Activated naive CD4-positive, alpha-beta T cell treated with anti-CD3 and anti-CD28 coated beads, Interleukin-2, amount 10 ng/mL, durations not matched to agents 7 days and 5 days (primary cell): Measurements from ENCODE around the gene CEACAM1.
"Not testable (repeated sequence)": the region's sequence is repeated elsewhere in the genome, so short reads cannot be mapped to it uniquely, and the experiment has no call there.

ENCODE experiments used
- CTCF ChIA-PET: fragments of 350-600 bp; sonication (Branson Sonifier 250); formaldehyde crosslinking; loops from one replicate; lab custom pipeline; 2021; ENCODE audit warnings: antibody characterized with exemption; lab: Charles Lee
- DNase-seq: peaks from one replicate; pipeline ENCODE4 v3.0.0-alpha.2; 2020
- H3K27ac Mint-ChIP-seq: one replicate; pipeline ENCODE4 v1.8.0; 2021; ENCODE audit warnings: mild to moderate bottlenecking, moderate library complexity, mixed read lengths
- H3K27me3 Mint-ChIP-seq: one replicate; pipeline ENCODE4 v1.8.0; 2021; ENCODE audit warnings: mild to moderate bottlenecking, mixed read lengths
- H3K36me3 Mint-ChIP-seq: one replicate; pipeline ENCODE4 v1.8.0; 2021; ENCODE audit warnings: mixed read lengths
- H3K4me1 Mint-ChIP-seq: one replicate; pipeline ENCODE4 v1.8.0; 2021; ENCODE audit warnings: mixed read lengths
- H3K4me3 Mint-ChIP-seq: one replicate; pipeline ENCODE4 v1.8.0; 2021; ENCODE audit warnings: mild to moderate bottlenecking, moderate library complexity, mixed read lengths
- H3K9me3 Mint-ChIP-seq: one replicate; pipeline ENCODE4 v1.8.0; 2021; ENCODE audit warnings: mixed read lengths

The CEACAM1 gene

DNA sequence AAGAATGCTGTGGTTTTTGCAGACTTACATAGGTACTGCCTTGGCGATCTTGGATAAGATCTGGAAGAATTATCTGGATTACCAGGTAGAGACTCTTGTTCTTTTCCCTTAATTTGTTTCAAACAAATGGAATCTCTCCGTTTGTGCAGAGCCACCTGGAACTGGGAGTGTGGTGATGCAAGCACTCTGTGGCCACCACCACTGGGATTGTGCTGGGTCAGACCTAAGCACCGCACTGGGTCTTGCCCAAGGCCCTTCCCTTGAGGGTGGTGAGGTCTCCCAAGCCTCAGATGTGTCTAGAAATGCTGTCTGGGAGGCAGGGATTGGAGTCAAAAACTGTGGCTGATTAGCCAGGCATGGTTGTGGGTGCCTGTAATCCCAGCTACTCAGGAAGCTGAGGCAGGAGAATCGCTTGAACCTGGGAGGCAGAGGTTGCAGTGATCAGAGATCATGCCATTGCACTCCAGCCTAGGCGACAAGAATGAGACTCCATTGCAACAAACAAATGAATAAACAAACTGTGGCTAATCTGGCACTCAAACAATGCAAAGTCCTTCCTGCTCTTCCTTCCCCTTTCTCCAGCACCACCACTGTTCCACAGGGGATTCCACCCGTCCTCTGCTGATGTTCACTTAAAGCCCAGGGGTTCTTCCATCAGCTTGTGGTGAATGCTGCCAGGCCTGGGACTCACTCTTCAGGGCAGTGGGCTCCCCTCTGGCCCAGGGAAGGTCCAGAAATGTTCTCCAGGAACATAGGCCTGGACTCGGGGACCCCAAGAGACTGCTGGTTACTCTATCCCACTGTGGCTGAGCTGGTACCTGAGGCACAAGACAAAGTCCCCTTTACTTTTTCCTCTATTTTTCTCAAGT, 10.8 kb upstream of the CEACAM1 start:
- H3K9me3 Mint-ChIP-seq: no peaks in the 10 kb centered on the region
- no peaks in the 10 kb centered on the region for H3K36me3 Mint-ChIP-seq
- H3K4me1 Mint-ChIP-seq: no peaks in the 10 kb centered on the region
- H3K27me3 Mint-ChIP-seq: peaks cover 7% of the 10 kb centered on the region
- no peak for DNase-seq
- no peak overlapping the region for H3K27ac Mint-ChIP-seq
- H3K4me3 Mint-ChIP-seq: no peak overlapping the region
- CTCF ChIA-PET: interaction anchor here (0.9 to 2.1 kb wide), 3 partner anchors 10 to 88 kb away, joined by 3 to 11 read pairs (median 5); no protein-coding TSS in a partner anchor

DNA sequence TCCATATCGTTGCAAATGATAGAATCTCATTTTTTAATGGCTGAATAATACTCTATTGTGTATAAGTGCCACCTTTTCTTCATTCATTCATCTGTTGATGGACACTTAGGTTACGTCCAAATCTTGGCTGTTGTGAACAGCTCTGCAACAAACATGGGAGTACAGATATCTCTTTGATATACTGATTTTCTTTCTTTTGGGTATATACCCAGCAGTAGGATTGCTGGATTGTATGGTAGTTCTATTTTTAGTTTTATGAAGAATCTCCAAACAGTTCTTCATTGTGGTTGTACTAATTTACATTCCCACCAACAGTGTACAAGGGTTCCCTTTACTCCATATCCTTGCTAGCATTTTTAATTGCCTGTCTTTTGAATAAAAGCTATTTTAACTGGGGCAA, 7.0 kb upstream of the CEACAM1 start:
- DNase-seq, H3K36me3 Mint-ChIP-seq, CTCF ChIA-PET, H3K27ac Mint-ChIP-seq, H3K4me1 Mint-ChIP-seq, H3K9me3 Mint-ChIP-seq, H3K4me3 Mint-ChIP-seq: not testable (repeated sequence)
- peaks cover 14% of the 10 kb centered on the region for H3K27me3 Mint-ChIP-seq

DNA sequence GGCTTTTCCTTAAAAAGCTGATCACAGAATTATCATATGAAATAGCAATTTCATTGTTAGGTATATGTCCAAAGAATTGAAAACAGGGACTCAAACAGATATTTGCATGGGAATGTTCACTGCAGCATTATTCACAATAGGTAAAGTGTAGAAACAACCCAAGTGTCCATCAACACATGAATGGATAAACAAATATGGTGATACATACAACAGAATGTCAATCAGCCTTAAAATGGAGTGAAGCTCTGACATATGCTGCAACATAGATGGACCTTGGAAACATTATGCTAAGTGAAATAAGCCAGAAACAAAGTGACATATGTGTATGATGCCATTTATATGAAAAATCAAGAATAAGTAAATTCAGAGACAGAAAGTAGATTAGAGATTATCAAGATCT, 6.1 kb upstream of the CEACAM1 start:
- peaks cover 5% of the 10 kb centered on the region for H3K4me1 Mint-ChIP-seq
- no peaks in the 10 kb centered on the region for H3K9me3 Mint-ChIP-seq
- H3K27me3 Mint-ChIP-seq: peaks cover 14% of the 10 kb centered on the region
- DNase-seq: no peak
- no peak overlapping the region for H3K27ac Mint-ChIP-seq
- CTCF ChIA-PET: no interaction called here
- no peaks in the 10 kb centered on the region for H3K36me3 Mint-ChIP-seq
- H3K4me3 Mint-ChIP-seq: no peak overlapping the region

DNA sequence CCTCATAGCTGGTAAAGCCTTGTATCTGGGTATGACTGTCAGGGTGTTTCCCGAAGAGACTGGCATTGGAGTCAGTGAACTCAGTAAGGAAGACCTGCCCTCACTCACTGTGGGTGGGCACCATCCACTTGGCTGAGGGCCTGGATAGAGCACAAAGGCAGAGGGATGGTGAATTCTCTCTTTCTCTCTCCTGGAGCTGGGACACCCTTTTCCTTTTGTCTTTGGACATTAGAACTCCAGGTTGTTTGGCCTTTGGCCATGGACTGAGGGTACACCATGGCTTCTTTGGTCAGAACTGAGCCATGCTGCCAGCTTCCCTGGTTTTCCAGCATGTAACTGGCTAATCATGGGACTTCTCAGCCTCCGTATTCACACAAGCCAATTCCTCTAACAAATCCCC, 4.6 kb upstream of the CEACAM1 start:
- H3K36me3 Mint-ChIP-seq: no peaks in the 10 kb centered on the region
- no peak overlapping the region for H3K4me3 Mint-ChIP-seq
- H3K4me1 Mint-ChIP-seq: peaks cover 20% of the 10 kb centered on the region
- peaks cover 11% of the 10 kb centered on the region for H3K27me3 Mint-ChIP-seq
- DNase-seq: no peak
- CTCF ChIA-PET: interaction anchor here (1.0 to 8.0 kb wide), 3 partner anchors 82 to 92 kb away, joined by 3 to 140 read pairs (median 4); no protein-coding TSS in a partner anchor
- no peak overlapping the region for H3K27ac Mint-ChIP-seq
- no peaks in the 10 kb centered on the region for H3K9me3 Mint-ChIP-seq

DNA sequence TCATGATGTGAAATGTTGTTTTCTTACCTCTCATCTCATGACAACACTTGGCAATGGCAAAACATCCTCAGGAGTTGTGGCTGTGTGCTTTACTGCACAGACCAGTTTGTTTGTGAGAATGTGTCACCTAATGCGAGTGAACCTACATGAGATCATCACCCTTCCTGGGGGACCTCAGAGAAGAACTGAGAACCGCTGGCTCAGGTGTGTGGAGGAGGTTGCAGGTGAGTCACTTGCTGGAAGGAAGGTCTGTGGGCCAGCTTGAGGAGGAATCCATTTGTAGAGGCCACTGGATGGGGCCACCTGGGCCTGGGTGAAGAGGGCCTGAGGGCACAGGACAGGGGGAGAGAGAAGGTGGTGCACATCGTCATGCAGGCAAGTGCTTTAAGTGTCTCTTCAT, 3.0 kb upstream of the CEACAM1 start:
- CTCF ChIA-PET: interaction anchor here (0.8 to 8.0 kb wide), 5 partner anchors 32 to 90 kb away, joined by 3 to 140 read pairs (median 18); partner anchors contain the start of gene CXCL17
- DNase-seq: no peak
- H3K4me1 Mint-ChIP-seq: peaks cover 33% of the 10 kb centered on the region
- H3K27ac Mint-ChIP-seq: no peak overlapping the region
- H3K27me3 Mint-ChIP-seq: peaks cover 11% of the 10 kb centered on the region
- no peak overlapping the region for H3K4me3 Mint-ChIP-seq
- peaks cover 6% of the 10 kb centered on the region for H3K36me3 Mint-ChIP-seq
- no peaks in the 10 kb centered on the region for H3K9me3 Mint-ChIP-seq

DNA sequence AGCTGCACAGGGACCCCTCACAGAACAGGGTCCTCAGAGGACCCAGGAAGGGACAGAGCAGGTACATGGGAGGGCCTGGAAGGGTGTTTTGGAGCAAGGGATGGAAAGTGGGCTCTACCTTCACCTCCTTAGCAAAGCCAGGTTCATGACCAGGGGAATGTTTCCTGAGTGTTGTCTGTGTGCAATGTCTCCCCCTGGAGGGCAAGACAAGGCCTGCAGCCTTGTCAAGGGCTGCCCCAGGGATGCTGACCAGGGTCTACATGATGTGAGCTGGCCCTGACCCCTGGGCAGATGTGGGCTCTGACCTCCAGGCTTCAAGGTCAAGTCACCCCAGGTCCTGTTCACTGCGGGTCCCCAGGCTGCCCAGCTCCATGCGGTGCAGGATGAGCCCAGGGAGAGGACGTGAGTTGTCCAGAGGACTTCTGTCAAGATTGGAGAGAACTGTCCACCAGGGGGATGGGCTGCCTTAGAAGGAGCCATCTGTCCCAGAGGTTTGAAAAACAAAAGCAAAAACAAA, 1.0 kb upstream of the CEACAM1 start:
- CTCF ChIA-PET: interaction anchor here (0.5 to 8.0 kb wide), 19 partner anchors 10 to 118 kb away, joined by 3 to 140 read pairs (median 6); partner anchors contain the start of gene CXCL17
- H3K4me1 Mint-ChIP-seq: peaks cover 48% of the 10 kb centered on the region
- peak overlapping the region; percentile 81 for H3K27ac Mint-ChIP-seq
- peak overlapping the region; percentile 82 for H3K4me3 Mint-ChIP-seq
- peak; percentile 77 for DNase-seq
- peaks cover 7% of the 10 kb centered on the region for H3K27me3 Mint-ChIP-seq
- H3K9me3 Mint-ChIP-seq: no peaks in the 10 kb centered on the region
- peaks cover 19% of the 10 kb centered on the region for H3K36me3 Mint-ChIP-seq

DNA sequence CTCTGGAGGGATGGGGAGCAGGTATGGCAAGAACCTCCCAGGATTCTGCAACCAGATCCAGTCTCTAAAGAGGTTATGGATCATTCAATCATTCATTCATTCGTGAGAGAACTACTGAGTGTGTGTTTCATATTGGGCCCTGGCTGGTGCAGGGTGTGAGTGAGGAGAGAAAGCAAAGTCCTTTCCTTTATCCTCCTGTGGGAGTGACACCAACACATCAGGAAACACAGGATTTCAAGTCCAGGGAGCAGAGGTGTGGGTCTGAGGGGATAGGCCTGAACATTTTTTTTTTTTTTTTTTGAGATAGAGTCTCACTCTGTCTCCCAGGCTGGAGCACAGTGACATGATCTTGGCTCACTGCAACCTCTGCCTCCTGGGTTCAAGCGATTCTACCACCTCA, 3.3 kb downstream of the CEACAM1 start:
- H3K4me1 Mint-ChIP-seq: peaks cover 61% of the 10 kb centered on the region
- no peaks in the 10 kb centered on the region for H3K9me3 Mint-ChIP-seq
- H3K27me3 Mint-ChIP-seq: no peaks in the 10 kb centered on the region
- H3K27ac Mint-ChIP-seq: no peak overlapping the region
- DNase-seq: no peak
- peaks cover 36% of the 10 kb centered on the region for H3K36me3 Mint-ChIP-seq
- H3K4me3 Mint-ChIP-seq: peak overlapping the region; percentile 34
- CTCF ChIA-PET: interaction anchor here (0.7 kb wide), 1 partner anchor 68 kb away, joined by 3 read pairs; no protein-coding TSS in a partner anchor

DNA sequence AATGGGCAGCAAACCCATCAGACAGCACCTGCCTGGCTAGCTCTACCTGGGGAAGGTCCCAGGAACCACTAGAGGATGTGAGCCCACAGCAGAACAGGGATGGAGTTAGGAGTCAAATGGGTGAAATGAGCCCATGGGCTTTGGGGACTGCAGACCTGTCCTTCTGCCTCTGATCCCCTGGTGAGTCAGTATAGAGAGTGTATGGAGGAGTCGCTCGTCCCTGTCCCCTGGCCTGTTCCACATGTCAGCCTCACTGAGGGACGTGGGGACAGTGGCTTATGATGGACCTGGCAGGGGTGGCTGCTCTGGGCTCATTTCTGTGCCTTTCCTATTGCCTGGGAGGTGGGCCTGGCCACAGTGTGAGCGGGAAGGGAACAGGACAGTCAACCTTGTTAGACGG, 4.0 kb downstream of the CEACAM1 start:
- CTCF ChIA-PET: interaction anchor here (1.6 kb wide), 1 partner anchor 84 kb away, joined by 5 read pairs; no protein-coding TSS in a partner anchor
- Mint-ChIP-seq H3K9me3 (no peaks in the 10 kb centered on the region), H3K27me3 (no peaks in the 10 kb centered on the region), H3K27ac (no peak overlapping the region), H3K4me3 (peak overlapping the region; percentile 34), H3K4me1 (peaks cover 55% of the 10 kb centered on the region), H3K36me3 (peaks cover 37% of the 10 kb centered on the region)
- no peak for DNase-seq

DNA sequence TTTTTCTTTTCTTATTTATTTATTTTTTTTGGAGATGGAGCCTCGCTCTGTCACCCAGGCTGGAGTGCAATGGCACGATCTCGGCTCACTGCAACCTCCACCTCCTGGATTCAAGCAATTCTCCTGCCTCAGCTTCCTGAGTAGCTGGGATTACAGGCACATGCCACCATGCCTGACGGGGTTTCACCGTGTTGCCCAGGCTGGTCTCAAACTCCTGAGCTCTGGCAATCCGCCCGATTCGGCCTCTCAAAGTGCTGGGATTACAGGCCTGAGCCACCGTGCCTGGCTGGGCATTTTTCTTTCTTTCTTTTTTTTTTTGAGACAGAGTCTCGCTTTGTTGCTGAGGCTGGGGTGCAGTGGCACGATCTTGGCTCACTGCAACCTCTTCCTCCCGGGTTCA, 6.0 kb downstream of the CEACAM1 start:
- not testable (repeated sequence) for H3K27me3 Mint-ChIP-seq, H3K9me3 Mint-ChIP-seq
- H3K36me3 Mint-ChIP-seq: peaks cover 44% of the 10 kb centered on the region

DNA sequence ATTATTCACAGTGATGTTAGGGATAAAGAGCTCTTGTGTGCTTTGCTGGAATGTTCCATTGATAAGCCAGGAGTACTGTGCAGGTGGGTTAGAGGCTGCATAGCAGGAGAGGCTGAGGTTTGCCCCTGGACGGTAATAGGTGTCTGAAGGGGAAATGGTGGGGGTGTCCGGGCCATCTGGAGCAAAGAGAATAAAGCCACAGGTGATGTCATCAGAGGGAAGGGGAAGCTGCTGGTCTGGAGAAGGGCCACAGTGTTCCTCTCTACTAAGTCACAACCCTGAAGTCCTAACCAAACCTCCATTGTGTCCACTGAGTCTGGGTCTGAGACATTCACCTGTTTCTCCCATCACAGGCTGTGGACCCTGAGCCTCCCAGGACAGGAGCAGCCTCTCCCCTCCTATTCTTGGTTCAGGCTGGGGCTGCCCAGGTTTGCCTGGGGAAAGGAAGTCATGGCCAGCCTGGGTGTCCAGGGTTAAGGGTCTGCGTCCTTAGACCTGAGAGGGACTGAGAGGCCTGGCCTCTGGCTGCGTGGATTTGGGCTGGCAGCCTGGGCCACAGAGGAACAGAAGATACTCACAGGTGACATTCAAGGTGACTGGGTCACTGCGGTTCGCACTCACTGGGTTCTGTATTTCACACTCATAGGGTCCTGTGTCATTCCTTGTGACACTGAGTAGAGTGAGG, 6.8 kb downstream of the CEACAM1 start:
- CTCF ChIA-PET: no interaction called here
- no peak overlapping the region for H3K27ac Mint-ChIP-seq

More for the DNA sequence above, 6.0 kb downstream of the CEACAM1 start:
- CTCF ChIA-PET, DNase-seq, H3K27ac Mint-ChIP-seq, H3K4me3 Mint-ChIP-seq: not testable (repeated sequence)
- peaks cover 35% of the 10 kb centered on the region for H3K4me1 Mint-ChIP-seq

DNA sequence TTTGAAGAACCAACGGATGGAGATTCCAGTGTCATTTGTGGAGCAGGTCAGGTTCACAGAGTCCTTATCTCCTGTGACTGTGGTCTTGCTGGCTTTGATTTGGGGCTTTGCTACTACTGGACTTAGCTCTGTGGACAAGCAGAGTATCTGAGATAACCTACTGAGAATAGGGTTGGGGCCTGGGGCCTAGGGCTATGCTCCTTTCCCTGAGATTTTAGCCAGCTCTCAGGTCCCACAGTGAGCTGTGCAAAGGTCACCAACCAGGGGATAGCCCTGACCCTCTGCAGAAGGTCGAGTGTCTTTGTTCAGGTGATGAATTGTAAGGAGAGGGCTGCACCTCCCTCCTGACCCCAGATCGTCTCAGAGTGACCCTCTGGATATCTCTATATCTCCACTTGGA, 9.2 kb downstream of the CEACAM1 start:
- no peak for DNase-seq
- no peak overlapping the region for H3K27ac Mint-ChIP-seq
- CTCF ChIA-PET: interaction anchor here (1.0 to 1.7 kb wide), 2 partner anchors 10 to 69 kb away, joined by 3 to 8 read pairs; partner anchors contain the start of gene CEACAM1
- H3K4me1 Mint-ChIP-seq: peaks cover 23% of the 10 kb centered on the region
- no peak overlapping the region for H3K4me3 Mint-ChIP-seq
- peaks cover 41% of the 10 kb centered on the region for H3K36me3 Mint-ChIP-seq
- H3K9me3 Mint-ChIP-seq: no peaks in the 10 kb centered on the region
- no peaks in the 10 kb centered on the region for H3K27me3 Mint-ChIP-seq

More for the DNA sequence above, 6.8 kb downstream of the CEACAM1 start:
- Mint-ChIP-seq H3K27me3 (no peaks in the 10 kb centered on the region), H3K9me3 (no peaks in the 10 kb centered on the region), H3K4me3 (no peak overlapping the region), H3K4me1 (peaks cover 29% of the 10 kb centered on the region), H3K36me3 (peaks cover 44% of the 10 kb centered on the region)
- no peak for DNase-seq

DNA sequence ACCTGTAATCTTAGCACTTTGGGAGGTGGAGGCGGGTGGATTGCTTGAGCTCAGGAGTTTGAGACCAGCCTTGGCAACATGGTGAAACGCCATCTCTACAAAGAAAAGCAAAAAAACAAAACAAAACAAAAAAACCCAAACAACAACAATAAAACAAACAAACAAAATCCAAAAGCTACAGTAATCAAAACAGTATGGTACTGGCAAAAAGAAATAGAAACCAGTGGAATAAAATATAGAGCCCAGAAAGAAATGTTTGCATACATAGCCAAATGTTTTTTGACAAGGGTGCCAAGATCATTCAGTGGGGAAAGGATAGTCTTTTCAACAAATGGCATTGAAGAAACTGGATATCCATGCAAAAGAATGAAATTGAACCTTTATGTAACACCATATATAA, 11.5 kb downstream of the CEACAM1 start:
- Mint-ChIP-seq H3K36me3 (peaks cover 49% of the 10 kb centered on the region), H3K4me1 (peaks cover 31% of the 10 kb centered on the region), H3K27ac (no peak overlapping the region), H3K4me3 (no peak overlapping the region), H3K9me3 (no peaks in the 10 kb centered on the region), H3K27me3 (no peaks in the 10 kb centered on the region)
- CTCF ChIA-PET: interaction anchor here (2.0 kb wide), 1 partner anchor 12 kb away, joined by 6 read pairs; the partner anchor contains the start of gene CEACAM1
- no peak for DNase-seq

DNA sequence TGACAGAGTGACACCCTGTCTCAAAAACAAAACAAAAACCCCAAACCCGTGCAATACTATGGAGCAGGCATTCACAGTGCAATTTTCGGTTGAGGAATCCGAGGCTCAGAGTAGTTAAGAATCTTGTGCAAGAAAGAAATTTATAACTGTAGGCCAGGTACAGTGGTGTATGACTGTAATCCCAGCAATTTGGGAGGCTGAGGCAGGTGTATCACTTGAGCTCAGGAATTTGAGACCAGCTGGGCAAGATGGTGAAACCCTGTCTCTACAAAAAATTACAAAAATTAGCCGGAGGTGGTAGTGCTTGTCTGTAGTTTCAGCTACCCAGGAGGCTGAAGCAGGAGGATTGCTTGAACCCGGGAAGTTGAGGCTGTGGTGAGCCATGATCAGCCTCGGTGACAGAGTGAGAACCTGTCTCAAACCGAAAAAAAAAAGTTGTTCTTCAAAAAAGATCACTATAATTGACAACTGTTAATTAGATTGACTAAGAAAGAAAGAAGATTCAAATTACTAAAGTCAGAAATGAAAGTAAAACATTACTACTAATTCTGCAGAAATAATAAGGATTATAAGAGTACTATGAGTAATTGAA, 12.9 kb downstream of the CEACAM1 start:
- peaks cover 40% of the 10 kb centered on the region for H3K4me1 Mint-ChIP-seq
- peak overlapping the region; percentile 52 for H3K27ac Mint-ChIP-seq
- no peak for DNase-seq
- no peaks in the 10 kb centered on the region for H3K27me3 Mint-ChIP-seq
- no peak overlapping the region for H3K4me3 Mint-ChIP-seq
- CTCF ChIA-PET: interaction anchor here (0.9 to 2.0 kb wide), 2 partner anchors 13 to 14 kb away, joined by 3 to 6 read pairs; partner anchors contain the start of gene CEACAM1
- no peaks in the 10 kb centered on the region for H3K9me3 Mint-ChIP-seq
- H3K36me3 Mint-ChIP-seq: peaks cover 55% of the 10 kb centered on the region
